AG04449 (cell line): ENCODE data around the gene CAMTA1.

Experiments used
- CTCF ChIA-PET: fragments of 350-600 bp; formaldehyde crosslinking; extraction: SDS; loops from one replicate; lab custom pipeline; 2021; ENCODE audit warnings: antibody characterized with exemption; lab: Yijun Ruan, JAX
- POLR2A ChIA-PET: fragments of 400-600, 350-600 bp; formaldehyde crosslinking; extraction: SDS; loops from one replicate; lab custom pipeline; 2020; ENCODE audit warnings: antibody characterized with exemption, inconsistent platforms; lab: Yijun Ruan, JAX
- DNase-seq: peaks from one replicate; pipeline ENCODE4 v3.0.0-alpha.2; 2010; ENCODE audit warnings: low read depth, low spot score
- H3K4me3 ChIP-seq: 2 replicates; pipeline ENCODE4 v1.5.1; 2011; ENCODE audit warnings: low read depth, mild to moderate bottlenecking, control low read depth, low read length
- CTCF ChIP-seq: IDR thresholded peaks from one replicate; pipeline ENCODE4 v1.5.1; 2011; ENCODE audit warnings: mild to moderate bottlenecking, moderate library complexity, low read length, control low read depth, inconsistent platforms; ENCODE audit not compliant: insufficient read depth; ENCODE audit errors: missing control alignments

Gene CAMTA1

GRCh38 chr1:6776895-6777294 is 8.4 kb upstream of the CAMTA1 start:
- no peak for DNase-seq
- ChIA-PET CTCF (no interaction called here), POLR2A (no interaction called here)
- H3K4me3 ChIP-seq: no peak overlapping the region
- TF ChIP-seq CTCF: no peak

GRCh38 chr1:6777813-6778212 is 7.4 kb upstream of the CAMTA1 start:
- POLR2A ChIA-PET: no interaction called here
- no peak for TF ChIP-seq CTCF
- H3K4me3 ChIP-seq: no peak overlapping the region
- CTCF ChIA-PET: interaction anchor here (0.6 kb wide), 2 partner anchors 829 to 939 kb away, joined by 3 read pairs; no protein-coding TSS in a partner anchor
- DNase-seq: no peak

- TF ChIP-seq CTCF: no peak
- H3K4me3 ChIP-seq: no peak overlapping the region
- ChIA-PET POLR2A (no interaction called here), CTCF (interaction anchor here (1.6 to 2.6 kb wide), 2 partner anchors 60 to 868 kb away, joined by 3 to 16 read pairs; no protein-coding TSS in a partner anchor)
- no peak for DNase-seq
These were observed 6.0 kb upstream of the CAMTA1 start for GRCh38 chr1:6779089-6779805.

GRCh38 chr1:6782151-6782550 is 3.1 kb upstream of the CAMTA1 start:
- ChIA-PET CTCF (interaction anchor here (3.4 to 3.8 kb wide), 2 partner anchors 11 to 107 kb away, joined by 11 to 20 read pairs; no protein-coding TSS in a partner anchor), POLR2A (interaction anchor here (0.6 to 0.7 kb wide), 2 partner anchors 9 to 11 kb away, joined by 4 read pairs; no protein-coding TSS in a partner anchor)
- TF ChIP-seq CTCF: no peak
- no peak overlapping the region for H3K4me3 ChIP-seq
- DNase-seq: no peak

- ChIA-PET POLR2A (no interaction called here), CTCF (interaction anchor here (0.8 to 3.8 kb wide), 7 partner anchors 12 to 864 kb away, joined by 3 to 20 read pairs (median 5); no protein-coding TSS in a partner anchor)
- DNase-seq: no peak
- no peak overlapping the region for H3K4me3 ChIP-seq
- TF ChIP-seq CTCF: no peak
These were observed 2.0 kb upstream of the CAMTA1 start for GRCh38 chr1:6783221-6783620.

- DNase-seq: no peak
- no peak for TF ChIP-seq CTCF
- ChIA-PET CTCF (interaction anchor here (0.8 to 3.8 kb wide), 8 partner anchors 13 to 863 kb away, joined by 3 to 20 read pairs (median 5); no protein-coding TSS in a partner anchor), POLR2A (interaction anchor here (1.2 to 1.8 kb wide), 3 partner anchors 14 to 185 kb away, joined by 3 to 13 read pairs (median 3); no protein-coding TSS in a partner anchor)
- H3K4me3 ChIP-seq: peak overlapping the region; percentile 73
These were observed 1.2 kb upstream of the CAMTA1 start for GRCh38 chr1:6783936-6784559.
